Activated CD4-positive, alpha-beta T cell treated with anti-CD3 and anti-CD28 coated beads, Interleukin-2, Interleukin-4, amounts not matched to agents 100 ng/mL and 50 ng/mL, durations not matched to agents 16 hours and 8 hours (primary cell): ENCODE measurements around the gene RYR2.
A peak's percentile ranks its signal among the peaks of the same experiment; 100 is the strongest.

Source experiments
- DNase-seq: peaks from one replicate; pipeline ENCODE4 v3.0.0-alpha.2; 2020; ENCODE audit warnings: low spot score

The RYR2 gene

GRCh38 chr1:237672748-237673147, 630.8 kb downstream of the RYR2 start:
- no peak for DNase-seq

GRCh38 chr1:237673631-237674030, 631.6 kb downstream of the RYR2 start:
- no peak for DNase-seq

DNA sequence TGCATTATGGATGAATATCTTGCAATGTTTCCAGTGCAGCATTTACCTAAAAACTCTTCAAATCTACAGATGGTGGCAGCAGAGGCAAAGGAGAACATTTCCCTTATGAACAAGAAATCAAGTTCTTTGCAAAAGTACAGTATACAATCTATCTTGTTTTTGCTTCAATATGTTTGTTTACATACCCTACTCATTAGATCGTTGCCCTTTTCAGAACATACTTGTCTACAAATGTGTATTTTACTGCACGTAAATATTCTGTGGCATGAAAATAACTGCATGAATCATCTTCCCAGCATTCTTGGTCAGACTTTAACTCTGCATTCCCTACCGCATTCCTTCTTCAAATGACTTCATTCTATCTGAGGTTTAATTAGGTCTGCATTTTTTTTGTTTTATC, 636.0 kb downstream of the RYR2 start:
- DNase-seq, result no peak

DNA sequence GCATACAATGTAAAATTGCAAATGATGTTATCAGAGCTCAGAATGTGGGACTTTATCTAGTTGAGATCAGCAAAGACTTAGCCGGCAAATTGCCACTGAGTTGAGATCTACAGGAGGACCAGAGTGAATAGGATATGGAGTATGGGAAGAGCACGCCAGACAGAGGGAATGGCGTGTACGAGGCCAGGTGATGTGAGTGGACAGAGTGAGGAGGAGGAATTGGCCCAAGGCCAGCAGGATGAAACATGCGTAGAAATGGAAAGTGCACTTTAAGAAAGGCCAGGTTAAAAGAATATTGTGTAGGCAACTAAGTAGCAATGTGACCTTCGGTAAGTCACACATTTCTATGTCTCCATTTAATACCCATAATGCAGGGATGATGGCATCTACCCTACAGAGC, 637.7 kb downstream of the RYR2 start:
- no peak for DNase-seq

- no peak for DNase-seq
These were observed 639.2 kb downstream of the RYR2 start for GRCh38 chr1:237681210-237681609.

DNA sequence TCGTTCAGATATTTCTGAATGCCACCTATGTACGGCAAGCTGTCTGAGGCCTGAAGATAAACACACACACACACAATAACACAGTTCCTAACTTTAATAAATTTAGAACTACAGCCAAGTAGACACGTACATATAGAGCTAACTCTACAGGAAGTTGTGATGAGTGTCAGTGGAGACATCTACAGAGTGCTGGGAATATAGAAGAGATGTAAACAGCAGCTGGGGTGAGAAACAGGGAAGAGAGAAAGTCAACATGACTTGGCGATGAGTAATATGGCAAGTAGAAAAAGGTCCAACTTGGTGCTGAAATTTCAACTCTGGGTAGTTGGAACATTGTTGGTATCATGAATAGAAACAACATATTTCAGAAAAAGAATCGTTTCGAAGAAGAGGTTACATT, 642.3 kb downstream of the RYR2 start:
- no peak for DNase-seq

- DNase-seq, result no peak
These were observed 643.6 kb downstream of the RYR2 start for GRCh38 chr1:237685551-237685950.

DNA sequence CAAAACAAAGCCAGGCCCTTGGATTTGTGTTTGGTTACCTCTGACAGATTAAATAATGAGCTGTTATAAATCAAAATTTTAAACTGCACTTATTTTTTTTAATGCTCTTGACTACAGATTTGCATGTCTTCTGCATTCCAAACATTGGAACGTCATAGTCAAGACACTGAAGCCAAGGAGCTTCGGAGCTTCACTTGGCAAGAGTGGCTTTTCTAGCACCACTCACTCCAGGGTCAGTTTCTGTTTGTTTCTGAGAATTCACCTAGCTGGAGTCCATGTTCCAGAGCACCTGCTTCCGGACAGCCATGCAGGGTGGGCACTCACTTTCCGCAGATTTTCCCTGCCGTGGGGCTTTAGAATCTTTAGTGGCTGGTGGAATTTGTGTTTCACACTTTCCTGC, 645.8 kb downstream of the RYR2 start:
- no peak for DNase-seq

- DNase-seq, result no peak
These were observed 648.7 kb downstream of the RYR2 start for GRCh38 chr1:237690656-237691055.

DNA sequence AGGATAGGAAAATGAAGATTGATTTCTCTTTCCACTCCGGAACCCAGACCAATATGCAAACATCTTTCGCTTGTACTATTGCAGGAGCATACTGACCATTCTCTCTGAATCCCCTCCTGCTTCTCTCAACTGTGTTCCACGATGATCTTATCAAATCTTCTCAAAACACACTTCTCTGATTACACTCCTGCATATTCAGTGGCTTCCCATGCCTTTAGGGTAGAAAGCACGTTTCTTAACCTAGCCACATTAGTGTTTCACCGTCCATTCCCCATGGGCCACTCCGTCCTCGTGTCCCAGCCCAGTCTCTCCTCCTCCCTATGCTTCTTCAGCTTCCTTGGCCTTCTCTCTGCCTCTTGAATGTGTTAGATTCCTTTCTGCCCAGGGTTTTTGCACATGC, 650.3 kb downstream of the RYR2 start:
- DNase-seq, result no peak

DNA sequence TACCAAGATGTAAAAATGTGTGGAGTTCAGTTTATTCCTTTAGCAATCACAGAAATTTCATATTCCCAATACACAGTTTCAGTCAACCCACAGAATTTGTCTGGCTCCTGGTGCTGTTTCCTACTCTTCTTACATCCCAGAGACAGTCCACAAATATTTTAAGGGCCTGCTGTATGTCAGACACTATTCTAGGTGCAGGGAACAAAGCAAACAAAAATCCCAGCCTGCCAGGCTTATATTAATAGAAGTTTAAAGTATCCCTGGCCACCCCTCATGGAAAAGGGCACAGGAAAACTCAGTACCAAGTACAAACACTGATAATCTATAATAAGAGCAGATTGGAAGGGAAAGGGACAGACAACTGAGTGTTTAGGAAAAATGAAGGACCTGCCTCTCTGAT, 653.9 kb downstream of the RYR2 start:
- no peak for DNase-seq

GRCh38 chr1:237700181-237700580, 658.2 kb downstream of the RYR2 start:
- no peak for DNase-seq

DNA sequence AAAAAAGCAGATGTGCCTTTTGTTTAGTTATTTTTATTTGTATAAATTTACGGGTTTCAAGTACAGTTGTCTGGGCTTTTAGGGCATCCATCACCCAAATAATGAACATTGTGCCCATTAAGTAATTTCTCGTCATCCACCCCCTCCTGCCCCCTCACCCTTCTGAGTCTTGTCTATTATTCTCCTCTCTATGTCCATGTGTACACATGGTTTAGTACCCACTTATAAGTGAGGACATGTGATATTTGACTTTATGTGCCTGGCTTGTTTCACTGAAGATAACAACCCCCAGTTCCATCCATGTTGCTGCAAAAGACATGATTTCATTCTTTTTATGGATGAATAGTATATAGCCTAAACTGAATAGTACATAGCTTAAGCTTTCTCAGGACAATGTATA, 659.5 kb downstream of the RYR2 start:
- no peak for DNase-seq

DNA sequence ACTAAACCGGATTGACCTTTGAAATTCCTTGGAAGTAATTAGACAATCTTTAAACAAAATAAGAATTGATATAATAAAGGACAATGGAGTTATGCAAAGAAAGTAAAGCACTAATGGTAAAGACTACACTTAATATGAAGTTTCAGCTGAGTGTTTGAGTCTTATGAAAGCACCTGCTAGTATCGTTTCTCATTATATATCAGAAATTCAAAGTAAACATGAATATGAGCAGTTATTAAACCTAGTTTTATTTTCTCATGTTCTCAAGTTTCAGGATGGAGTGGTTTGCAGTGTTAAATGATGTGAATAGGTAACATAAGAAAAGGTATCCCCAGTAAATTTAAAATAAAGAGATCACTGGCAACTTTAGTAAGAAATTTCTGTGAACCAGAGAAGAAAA, 660.2 kb downstream of the RYR2 start:
- no peak for DNase-seq

GRCh38 chr1:237705462-237705861, 663.5 kb downstream of the RYR2 start:
- no peak for DNase-seq

DNA sequence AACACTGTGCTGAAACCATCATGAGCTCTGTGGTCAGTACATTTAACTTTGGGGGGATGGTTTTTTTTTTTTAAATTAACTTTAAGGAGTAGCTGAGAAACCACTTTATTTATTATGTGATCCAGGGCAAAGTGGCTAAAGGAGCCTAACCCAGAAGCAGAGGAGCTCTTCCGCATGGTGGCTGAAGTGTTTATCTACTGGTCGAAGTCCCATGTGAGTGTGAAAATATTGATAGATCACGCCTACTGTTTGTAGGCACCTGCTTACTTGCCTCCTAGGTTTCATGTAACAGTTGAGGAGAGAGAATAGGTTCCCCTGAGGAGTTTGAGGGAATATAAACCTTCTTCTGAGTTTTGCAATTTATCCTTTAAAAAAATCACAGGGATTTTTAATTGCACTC, 667.4 kb downstream of the RYR2 start:
- DNase-seq, result no peak

- no peak for DNase-seq
These were observed 669.3 kb downstream of the RYR2 start for GRCh38 chr1:237711281-237711680.

GRCh38 chr1:237712082-237712481, 670.1 kb downstream of the RYR2 start:
- DNase-seq, result no peak

- no peak for DNase-seq
These were observed 670.7 kb downstream of the RYR2 start for GRCh38 chr1:237712586-237713157.

DNA sequence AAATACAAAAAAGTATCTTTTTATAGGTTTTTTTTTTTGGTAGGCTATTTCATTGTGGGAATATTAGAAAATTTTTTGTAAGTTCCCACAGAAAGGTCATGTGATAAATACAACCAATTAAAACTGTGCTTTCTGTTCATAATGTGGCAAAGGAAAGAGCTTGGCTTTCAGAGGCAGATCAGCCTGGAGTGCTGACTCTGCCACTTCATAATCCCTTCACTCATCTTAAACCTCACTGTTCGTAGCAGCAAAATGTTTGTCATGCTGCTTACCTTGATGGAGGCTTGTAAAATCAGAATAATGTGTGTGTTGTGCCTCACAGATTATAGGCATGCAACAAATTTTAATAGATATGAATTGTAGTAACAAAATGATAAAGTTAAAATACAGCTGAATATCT, 671.9 kb downstream of the RYR2 start:
- DNase-seq, result no peak

DNA sequence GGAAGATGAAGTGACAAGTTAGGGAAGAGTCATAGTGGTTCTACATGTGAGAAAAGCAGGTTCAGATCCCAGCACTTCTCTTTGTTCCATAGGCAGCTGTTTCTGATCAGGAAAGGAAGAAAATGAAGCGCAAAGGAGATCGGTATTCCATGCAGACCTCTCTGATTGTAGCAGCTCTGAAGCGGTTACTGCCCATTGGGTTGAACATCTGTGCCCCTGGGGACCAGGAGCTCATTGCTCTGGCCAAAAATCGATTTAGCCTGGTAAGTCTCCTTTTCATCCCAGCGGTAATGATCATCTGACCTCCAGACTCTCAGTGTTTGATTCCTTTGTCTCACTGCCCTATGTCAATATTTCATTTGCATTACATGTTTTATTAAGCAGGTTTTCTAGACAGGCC, 675.1 kb downstream of the RYR2 start:
- no peak for DNase-seq

- DNase-seq, result no peak
These were observed 688.9 kb downstream of the RYR2 start for GRCh38 chr1:237730826-237731350.

GRCh38 chr1:237732657-237733056, 690.7 kb downstream of the RYR2 start:
- DNase-seq, result no peak

DNA sequence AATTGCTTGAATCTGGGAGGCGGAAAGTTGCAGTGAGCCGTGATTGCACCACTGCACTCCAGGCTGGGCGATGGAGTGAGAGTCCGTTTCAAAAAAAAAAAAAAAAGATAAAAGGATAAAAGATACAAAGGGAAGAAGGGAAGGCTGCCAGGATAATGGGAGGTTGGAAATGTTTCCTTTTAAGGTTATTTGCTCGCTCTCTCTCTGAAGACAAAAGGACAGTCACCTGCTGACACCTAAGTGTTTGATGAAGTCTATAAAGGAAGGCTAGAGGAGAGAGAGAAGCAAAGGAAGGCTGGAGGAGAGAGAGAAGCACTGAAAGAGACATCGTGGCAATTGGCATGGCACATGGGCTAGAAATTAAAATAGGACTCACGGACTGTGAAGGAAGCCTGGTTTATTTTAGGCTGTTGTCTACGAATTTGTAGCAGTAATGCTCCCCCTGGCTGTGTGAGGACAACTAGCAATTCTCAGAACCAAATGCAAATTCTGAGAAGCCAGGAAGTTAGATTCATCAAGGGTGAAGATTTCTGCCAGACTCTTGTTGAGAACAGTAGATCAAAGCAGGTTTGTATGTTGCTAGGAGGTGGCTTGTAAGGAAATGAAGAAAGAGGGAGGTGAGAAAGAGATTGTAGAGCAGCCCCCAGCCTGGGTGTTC, 694.5 kb downstream of the RYR2 start:
- peak; percentile 46 for DNase-seq
